Parathyroid adenoma (tissue), 2 donors: ENCODE results near the gene ITPR2.

Source experiments
- H2AFZ ChIP-seq: fragments of 300-600 bp; sonication (generic); one replicate; pipeline ENCODE4 v1.7.0; 2017; ENCODE audit warnings: antibody characterized with exemption, mild to moderate bottlenecking
- H3K27ac ChIP-seq: fragments of 300-600 bp; sonication (generic); one replicate; pipeline ENCODE4 v1.7.0; 2017
- H3K27me3 ChIP-seq: fragments of 300-600 bp; sonication (generic); one replicate; pipeline ENCODE4 v1.7.0; 2017; ENCODE audit warnings: low read length; ENCODE audit not compliant: control insufficient read depth, insufficient read depth
- H3K36me3 ChIP-seq: fragments of 300-600 bp; sonication (generic); one replicate; pipeline ENCODE4 v1.7.0; 2017; ENCODE audit warnings: low read length; ENCODE audit not compliant: control insufficient read depth, insufficient read depth
- H3K4me1 ChIP-seq: fragments of 300-600 bp; sonication (generic); one replicate; pipeline ENCODE4 v1.7.0; 2017; ENCODE audit warnings: control low read depth
- H3K4me2 ChIP-seq: fragments of 300-600 bp; sonication (generic); one replicate; pipeline ENCODE4 v1.7.0; 2017; ENCODE audit warnings: low read length
- H3K4me3 ChIP-seq: fragments of 300-600 bp; sonication (generic); one replicate; pipeline ENCODE4 v1.7.0; 2017; ENCODE audit warnings: low read depth, low read length
- H3K79me2 ChIP-seq: fragments of 300-600 bp; sonication (generic); one replicate; pipeline ENCODE4 v1.7.0; 2017; ENCODE audit warnings: control low read depth
- H3K9ac ChIP-seq: fragments of 300-600 bp; sonication (generic); one replicate; pipeline ENCODE4 v1.7.0; 2017; ENCODE audit warnings: mild to moderate bottlenecking
- H3K9me3 ChIP-seq: fragments of 300-600 bp; sonication (generic); one replicate; pipeline ENCODE4 v1.7.0; 2017; ENCODE audit warnings: low read length; ENCODE audit not compliant: control insufficient read depth
- TF ChIP-seq, protein P1 (sequence below): fragments of 300-600 bp; sonication (generic); IDR thresholded peaks from one replicate; pipeline ENCODE4 v1.7.0; 2017; ENCODE audit warnings: antibody characterized with exemption, mild to moderate bottlenecking
- donor health status: primary hyperparathyroidism.

The ITPR2 gene

DNA sequence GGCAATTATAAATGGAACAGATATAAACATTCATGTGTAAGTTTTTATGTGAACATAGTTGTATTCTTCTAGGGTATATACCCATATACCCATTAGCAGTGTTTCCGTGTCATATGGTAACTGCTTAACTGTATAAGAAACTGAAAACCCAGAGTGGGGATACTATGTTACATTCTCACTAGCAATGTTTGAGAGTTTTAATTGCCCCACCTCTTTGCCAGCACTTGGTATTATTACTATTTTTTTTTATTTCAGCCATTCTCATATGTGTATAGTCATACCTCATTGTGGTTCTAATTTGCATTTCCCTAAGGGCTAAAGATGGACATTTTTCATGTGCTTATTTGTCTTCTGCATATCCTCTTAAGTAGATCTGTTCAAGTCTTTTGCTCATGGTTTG, 28.7 kb upstream of the ITPR2 start:
- Histone ChIP-seq H3K9me3 (no peaks in the 10 kb centered on the region), H3K4me1 (peaks cover 9% of the 10 kb centered on the region), H3K4me2 (no peak overlapping the region), H3K36me3 (no peaks in the 10 kb centered on the region), H2AFZ (no peak overlapping the region), H3K4me3 (no peak overlapping the region), H3K27me3 (no peaks in the 10 kb centered on the region), H3K9ac (no peak overlapping the region), H3K79me2 (no peaks in the 10 kb centered on the region), H3K27ac (no peak overlapping the region)
- TF ChIP-seq, protein P1, sequence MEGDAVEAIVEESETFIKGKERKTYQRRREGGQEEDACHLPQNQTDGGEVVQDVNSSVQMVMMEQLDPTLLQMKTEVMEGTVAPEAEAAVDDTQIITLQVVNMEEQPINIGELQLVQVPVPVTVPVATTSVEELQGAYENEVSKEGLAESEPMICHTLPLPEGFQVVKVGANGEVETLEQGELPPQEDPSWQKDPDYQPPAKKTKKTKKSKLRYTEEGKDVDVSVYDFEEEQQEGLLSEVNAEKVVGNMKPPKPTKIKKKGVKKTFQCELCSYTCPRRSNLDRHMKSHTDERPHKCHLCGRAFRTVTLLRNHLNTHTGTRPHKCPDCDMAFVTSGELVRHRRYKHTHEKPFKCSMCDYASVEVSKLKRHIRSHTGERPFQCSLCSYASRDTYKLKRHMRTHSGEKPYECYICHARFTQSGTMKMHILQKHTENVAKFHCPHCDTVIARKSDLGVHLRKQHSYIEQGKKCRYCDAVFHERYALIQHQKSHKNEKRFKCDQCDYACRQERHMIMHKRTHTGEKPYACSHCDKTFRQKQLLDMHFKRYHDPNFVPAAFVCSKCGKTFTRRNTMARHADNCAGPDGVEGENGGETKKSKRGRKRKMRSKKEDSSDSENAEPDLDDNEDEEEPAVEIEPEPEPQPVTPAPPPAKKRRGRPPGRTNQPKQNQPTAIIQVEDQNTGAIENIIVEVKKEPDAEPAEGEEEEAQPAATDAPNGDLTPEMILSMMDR: no peak

DNA sequence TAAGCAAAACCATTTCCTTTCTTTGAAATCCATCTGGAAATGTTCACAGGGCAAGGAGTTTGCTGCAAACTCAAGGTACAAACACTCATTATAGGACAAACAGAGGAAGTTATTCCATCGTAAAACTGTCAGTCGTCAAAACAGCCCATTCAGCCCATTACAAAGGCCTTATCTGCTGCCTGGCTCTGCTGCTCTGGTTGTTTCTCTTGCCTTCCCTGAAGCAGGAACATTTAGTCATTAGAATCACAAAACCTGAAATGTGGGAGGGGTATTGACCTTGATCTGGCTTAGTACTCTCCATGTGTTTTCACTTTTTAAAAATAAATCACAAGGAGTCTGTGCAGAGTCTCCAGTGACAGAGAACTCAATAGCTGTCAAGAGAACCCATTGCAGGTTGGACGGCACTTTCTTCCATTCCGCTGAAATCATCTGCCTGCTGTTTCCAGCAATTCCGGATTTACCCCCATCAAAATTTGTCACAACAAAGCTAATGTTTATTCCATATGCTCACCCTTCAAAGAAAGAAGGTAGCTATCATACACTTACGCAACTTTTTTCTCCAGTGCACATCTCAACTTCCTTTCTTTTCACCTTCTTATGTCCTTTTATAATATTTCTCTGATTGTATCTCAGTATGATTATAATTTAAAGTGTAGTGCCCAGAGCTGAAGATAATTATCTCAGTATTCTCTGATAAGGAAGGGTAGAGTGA, 24.6 kb upstream of the ITPR2 start:
- no peaks in the 10 kb centered on the region for H3K36me3 ChIP-seq
- no peaks in the 10 kb centered on the region for H3K27me3 ChIP-seq
- H3K9me3 ChIP-seq: no peaks in the 10 kb centered on the region
- TF ChIP-seq, protein P1: no peak
- H3K79me2 ChIP-seq: no peaks in the 10 kb centered on the region
- H2AFZ ChIP-seq: peak overlapping the region; percentile 83
- peak overlapping the region; percentile 30 for H3K27ac ChIP-seq
- H3K9ac ChIP-seq: no peak overlapping the region
- H3K4me1 ChIP-seq: peaks cover 16% of the 10 kb centered on the region
- H3K4me3 ChIP-seq: no peak overlapping the region
- no peak overlapping the region for H3K4me2 ChIP-seq

DNA sequence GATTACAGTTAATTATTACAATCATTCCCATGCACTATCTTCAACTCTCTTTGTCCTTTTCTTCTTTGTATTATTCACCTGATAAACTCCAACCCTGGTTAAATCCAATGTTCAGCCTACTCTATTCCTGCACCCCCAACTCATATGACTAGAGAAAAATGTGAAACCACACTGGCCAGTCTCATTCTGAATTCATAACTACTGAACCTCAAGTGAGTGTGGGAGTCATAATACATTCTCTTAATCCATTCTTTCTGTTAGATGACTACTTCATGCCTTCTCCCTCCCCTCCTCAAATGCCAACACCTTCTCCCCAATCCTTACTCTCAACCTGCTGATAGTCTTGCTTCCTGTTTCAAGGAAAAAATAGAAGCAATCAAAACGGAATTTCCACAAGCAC, 22.3 kb upstream of the ITPR2 start:
- Histone ChIP-seq H3K9me3 (no peaks in the 10 kb centered on the region), H3K4me3 (no peak overlapping the region), H3K27me3 (no peaks in the 10 kb centered on the region), H3K79me2 (no peaks in the 10 kb centered on the region), H3K4me1 (peaks cover 16% of the 10 kb centered on the region), H3K9ac (no peak overlapping the region), H3K36me3 (no peaks in the 10 kb centered on the region), H3K4me2 (no peak overlapping the region), H3K27ac (no peak overlapping the region), H2AFZ (peak overlapping the region; percentile 36)
- TF ChIP-seq, protein P1: no peak

DNA sequence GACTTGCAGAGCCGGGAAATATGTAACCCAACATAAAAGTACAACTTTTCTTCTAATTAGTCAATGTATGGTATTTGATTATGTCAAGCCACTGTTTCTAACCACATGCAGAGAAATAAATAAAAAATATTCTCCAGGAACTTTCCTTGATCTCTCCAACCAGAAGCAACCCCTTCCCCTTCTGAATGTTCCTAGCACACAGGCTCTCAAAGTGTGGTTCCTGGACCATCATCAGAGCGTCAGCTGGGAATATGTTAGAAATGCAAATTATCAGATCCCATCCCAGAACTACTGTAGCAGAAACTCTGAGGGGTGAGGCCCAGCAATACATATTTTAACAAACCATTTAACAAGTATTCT, 21.0 kb upstream of the ITPR2 start:
- no peak overlapping the region for H3K4me3 ChIP-seq
- H3K4me2 ChIP-seq: peak overlapping the region; percentile 35
- no peaks in the 10 kb centered on the region for H3K79me2 ChIP-seq
- H3K4me1 ChIP-seq: peaks cover 16% of the 10 kb centered on the region
- H3K9ac ChIP-seq: no peak overlapping the region
- peak overlapping the region; percentile 87 for H2AFZ ChIP-seq
- no peaks in the 10 kb centered on the region for H3K36me3 ChIP-seq
- no peaks in the 10 kb centered on the region for H3K9me3 ChIP-seq
- TF ChIP-seq, protein P1: no peak
- H3K27ac ChIP-seq: peak overlapping the region; percentile 47
- H3K27me3 ChIP-seq: no peaks in the 10 kb centered on the region
